NB4 (cell line): Measurements from ENCODE around the gene P2RY14.

Experiments used
- MYC ChIP-seq: IDR thresholded peaks from 2 replicates; pipeline ENCODE4 v1.6.1; 2011; ENCODE audit warnings: low read depth, low read length
- POLR2A ChIP-seq: IDR thresholded peaks from 2 replicates; pipeline ENCODE4 v1.6.1; 2011; ENCODE audit warnings: mild to moderate bottlenecking; ENCODE audit not compliant: insufficient read length; ENCODE audit errors: extremely low read depth
- TF ChIP-seq, protein P1 (sequence below): IDR thresholded peaks from one replicate; pipeline ENCODE4 v1.5.1; 2012; ENCODE audit warnings: low read depth, low read length
- TF ChIP-seq, protein P2 (sequence below): IDR thresholded peaks from 2 replicates; pipeline ENCODE4 v1.6.1; 2011; ENCODE audit warnings: low read depth, low read length

DNA sequence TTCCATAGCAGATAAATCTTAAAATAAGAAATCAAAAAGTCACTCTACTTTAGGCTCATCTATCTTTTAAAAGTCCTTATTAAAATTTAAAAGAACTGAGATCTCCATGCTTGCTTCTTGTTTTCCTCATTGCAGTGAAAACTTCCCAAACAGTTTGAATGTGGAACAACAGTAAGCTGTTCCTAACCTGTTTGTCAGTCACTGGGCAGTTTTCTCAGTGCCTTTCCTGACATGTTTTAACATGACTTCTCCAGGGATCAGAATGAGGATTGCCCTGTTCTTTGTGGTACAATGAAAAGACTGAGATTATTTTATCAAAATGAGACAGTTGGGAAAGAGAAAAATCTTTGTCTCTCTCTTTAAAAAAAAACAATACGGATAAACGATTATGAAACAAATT lies 37.5 kb upstream of the P2RY14 start:
- TF ChIP-seq POLR2A, result no peak
- TF ChIP-seq, protein P1, sequence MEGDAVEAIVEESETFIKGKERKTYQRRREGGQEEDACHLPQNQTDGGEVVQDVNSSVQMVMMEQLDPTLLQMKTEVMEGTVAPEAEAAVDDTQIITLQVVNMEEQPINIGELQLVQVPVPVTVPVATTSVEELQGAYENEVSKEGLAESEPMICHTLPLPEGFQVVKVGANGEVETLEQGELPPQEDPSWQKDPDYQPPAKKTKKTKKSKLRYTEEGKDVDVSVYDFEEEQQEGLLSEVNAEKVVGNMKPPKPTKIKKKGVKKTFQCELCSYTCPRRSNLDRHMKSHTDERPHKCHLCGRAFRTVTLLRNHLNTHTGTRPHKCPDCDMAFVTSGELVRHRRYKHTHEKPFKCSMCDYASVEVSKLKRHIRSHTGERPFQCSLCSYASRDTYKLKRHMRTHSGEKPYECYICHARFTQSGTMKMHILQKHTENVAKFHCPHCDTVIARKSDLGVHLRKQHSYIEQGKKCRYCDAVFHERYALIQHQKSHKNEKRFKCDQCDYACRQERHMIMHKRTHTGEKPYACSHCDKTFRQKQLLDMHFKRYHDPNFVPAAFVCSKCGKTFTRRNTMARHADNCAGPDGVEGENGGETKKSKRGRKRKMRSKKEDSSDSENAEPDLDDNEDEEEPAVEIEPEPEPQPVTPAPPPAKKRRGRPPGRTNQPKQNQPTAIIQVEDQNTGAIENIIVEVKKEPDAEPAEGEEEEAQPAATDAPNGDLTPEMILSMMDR, result no peak
- no peak for TF ChIP-seq MYC
- TF ChIP-seq, protein P2, sequence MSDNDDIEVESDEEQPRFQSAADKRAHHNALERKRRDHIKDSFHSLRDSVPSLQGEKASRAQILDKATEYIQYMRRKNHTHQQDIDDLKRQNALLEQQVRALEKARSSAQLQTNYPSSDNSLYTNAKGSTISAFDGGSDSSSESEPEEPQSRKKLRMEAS, result no peak
